Fibroblast of peridontal ligament (primary cell): ENCODE results near the gene OLA1.

ENCODE experiments used
- DNase-seq: peaks from one replicate; pipeline ENCODE4 v3.0.0-alpha.2; 2010; ENCODE audit errors: extremely low read depth

OLA1 gene

GRCh38 chr2:174066871-174067270, 181.5 kb downstream of the OLA1 start:
- no peak for DNase-seq

- DNase-seq, result no peak
Observed at GRCh38 chr2:174063492-174064092, 184.7 kb downstream of the OLA1 start.

- DNase-seq, result no peak
Observed at GRCh38 chr2:174062934-174063333, 185.4 kb downstream of the OLA1 start.

- peak; percentile 38 for DNase-seq
Observed at GRCh38 chr2:174059884-174060244, 188.5 kb downstream of the OLA1 start.

GRCh38 chr2:174059178-174059883, 189.0 kb downstream of the OLA1 start:
- peak; percentile 77 for DNase-seq

GRCh38 chr2:174058456-174058855, 189.9 kb downstream of the OLA1 start:
- DNase-seq, result no peak

GRCh38 chr2:174058026-174058425, 190.3 kb downstream of the OLA1 start:
- DNase-seq, result no peak

GRCh38 chr2:174054926-174055325, 193.4 kb downstream of the OLA1 start:
- DNase-seq, result no peak

- DNase-seq, result no peak
Observed at GRCh38 chr2:174053355-174054151, 194.8 kb downstream of the OLA1 start.

- DNase-seq, result no peak
Observed at GRCh38 chr2:174052584-174052976, 195.8 kb downstream of the OLA1 start.

GRCh38 chr2:174051741-174052583, 196.4 kb downstream of the OLA1 start:
- DNase-seq, result peak; percentile 75

GRCh38 chr2:174051068-174051467, 197.3 kb downstream of the OLA1 start:
- DNase-seq, result no peak

- DNase-seq, result no peak
Observed at GRCh38 chr2:174049895-174050294, 198.4 kb downstream of the OLA1 start.

- no peak for DNase-seq
Observed at GRCh38 chr2:174048243-174048642, 200.1 kb downstream of the OLA1 start.

GRCh38 chr2:174047746-174048145, 200.6 kb downstream of the OLA1 start:
- no peak for DNase-seq

- no peak for DNase-seq
Observed at GRCh38 chr2:174046172-174046571, 202.2 kb downstream of the OLA1 start.

- DNase-seq, result no peak
Observed at GRCh38 chr2:174044556-174044955, 203.8 kb downstream of the OLA1 start.

- no peak for DNase-seq
Observed at GRCh38 chr2:174040417-174040701, 208.0 kb downstream of the OLA1 start.

GRCh38 chr2:174039551-174040416, 208.5 kb downstream of the OLA1 start:
- DNase-seq, result peak; percentile 97

- no peak for DNase-seq
Observed at GRCh38 chr2:174038462-174038861, 209.9 kb downstream of the OLA1 start.

- no peak for DNase-seq
Observed at GRCh38 chr2:174036825-174037224, 211.5 kb downstream of the OLA1 start.
